H9 (cell line): ENCODE measurements around the gene DHPS. TPM values are rescaled to one million over a fixed set of nuclear protein-coding genes. Genes with fewer than 3 reads are reported as not detected.

Source experiments
- DNase-seq: peaks from one replicate; pipeline ENCODE4 v3.0.0-alpha.2; 2017
- H2AFZ ChIP-seq: one replicate; pipeline ENCODE4 v1.6.1; 2013; ENCODE audit warnings: mild to moderate bottlenecking, low read length, control low read depth, moderate library complexity
- H2AK5ac ChIP-seq: 2 replicates; pipeline ENCODE4 v1.6.1; 2013; ENCODE audit warnings: low read length, control low read depth, mixed read lengths; ENCODE audit not compliant: insufficient read length
- H2BK120ac ChIP-seq: one replicate; pipeline ENCODE4 v1.6.1; 2013; ENCODE audit warnings: low read depth, mild to moderate bottlenecking, low read length, control low read depth, inconsistent platforms; ENCODE audit not compliant: poor library complexity, severe bottlenecking
- H2BK12ac ChIP-seq: 2 replicates; pipeline ENCODE4 v1.6.1; 2013; ENCODE audit warnings: low read length, control low read depth, mixed read lengths, low read depth; ENCODE audit not compliant: insufficient read length
- H2BK15ac ChIP-seq: 2 replicates; pipeline ENCODE4 v1.6.1; 2013; ENCODE audit warnings: low read depth, low read length, control low read depth
- H2BK20ac ChIP-seq: one replicate; pipeline ENCODE4 v1.6.1; 2013; ENCODE audit warnings: low read depth, mild to moderate bottlenecking, low read length, control low read depth, inconsistent platforms; ENCODE audit not compliant: poor library complexity, severe bottlenecking
- H2BK5ac ChIP-seq: 2 replicates; pipeline ENCODE4 v1.6.1; 2013; ENCODE audit warnings: low read length, control low read depth, mixed read lengths; ENCODE audit not compliant: insufficient read length
- H3K14ac ChIP-seq: 2 replicates; pipeline ENCODE4 v1.6.1; 2013; ENCODE audit warnings: low read length, control low read depth; ENCODE audit not compliant: insufficient read depth
- H3K18ac ChIP-seq: 2 replicates; pipeline ENCODE4 v1.6.1; 2013; ENCODE audit warnings: low read depth, mild to moderate bottlenecking, mixed read lengths, low read length, control low read depth; ENCODE audit not compliant: insufficient read length
- H3K23ac ChIP-seq: 2 replicates; pipeline ENCODE4 v1.6.1; 2013; ENCODE audit warnings: low read length, control low read depth, mixed read lengths, low read depth; ENCODE audit not compliant: insufficient read length
- H3K23me2 ChIP-seq: 2 replicates; pipeline ENCODE4 v1.6.1; 2013; ENCODE audit warnings: low read depth, mild to moderate bottlenecking, mixed read lengths, low read length, control low read depth; ENCODE audit not compliant: insufficient read length, poor library complexity, severe bottlenecking
- H3K27ac ChIP-seq: 2 replicates; pipeline ENCODE4 v1.5.1; 2013; ENCODE audit warnings: low read length, control low read depth, mixed read lengths, low read depth; ENCODE audit not compliant: insufficient read length
- H3K27me3 ChIP-seq: 2 replicates; pipeline ENCODE4 v1.6.1; 2013; ENCODE audit warnings: low read length, control low read depth, inconsistent platforms; ENCODE audit not compliant: insufficient read depth
- H3K4ac ChIP-seq: 2 replicates; pipeline ENCODE4 v1.6.1; 2013; ENCODE audit warnings: low read depth, mild to moderate bottlenecking, control low read depth, inconsistent platforms, low read length, moderate library complexity
- H3K4me1 ChIP-seq: 2 replicates; pipeline ENCODE4 v1.6.1; 2013; ENCODE audit warnings: low read length, control low read depth, inconsistent platforms; ENCODE audit not compliant: insufficient read depth
- H3K4me2 ChIP-seq: 2 replicates; pipeline ENCODE4 v1.6.1; 2013; ENCODE audit warnings: low read length, control low read depth, mixed read lengths; ENCODE audit not compliant: insufficient read length, insufficient read depth
- H3K56ac ChIP-seq: 2 replicates; pipeline ENCODE4 v1.6.1; 2013; ENCODE audit warnings: low read depth, mild to moderate bottlenecking, mixed read lengths, low read length, control low read depth; ENCODE audit not compliant: insufficient read length
- H3K79me1 ChIP-seq: 2 replicates; pipeline ENCODE4 v1.6.1; 2013; ENCODE audit warnings: low read depth, mild to moderate bottlenecking, moderate library complexity, low read length, control low read depth, inconsistent platforms; ENCODE audit not compliant: insufficient read depth, poor library complexity, severe bottlenecking
- H3K79me2 ChIP-seq: 2 replicates; pipeline ENCODE4 v1.6.1; 2013; ENCODE audit warnings: low read length, control low read depth, inconsistent platforms; ENCODE audit not compliant: insufficient read depth
- H3K9ac ChIP-seq: 2 replicates; pipeline ENCODE4 v1.6.1; 2013; ENCODE audit warnings: low read length, control low read depth, mixed read lengths; ENCODE audit not compliant: insufficient read length; ENCODE audit errors: extremely low read depth
- H3K9me3 ChIP-seq: one replicate; pipeline ENCODE4 v1.6.1; 2013; ENCODE audit warnings: low read depth, low read length, inconsistent platforms; ENCODE audit not compliant: control insufficient read depth
- H3T11ph ChIP-seq: one replicate; pipeline ENCODE4 v1.6.1; 2013; ENCODE audit warnings: mild to moderate bottlenecking, low read length, control low read depth, inconsistent platforms
- H4K20me1 ChIP-seq: one replicate; pipeline ENCODE4 v1.6.1; 2013; ENCODE audit not compliant: control insufficient read depth, insufficient read length, insufficient read depth
- H4K5ac ChIP-seq: 2 replicates; pipeline ENCODE4 v1.6.1; 2013; ENCODE audit warnings: low read depth, mild to moderate bottlenecking, mixed read lengths, low read length, control low read depth; ENCODE audit not compliant: insufficient read length
- H4K8ac ChIP-seq: replicated peaks from 2 replicates; pipeline ENCODE4 v1.6.1; 2013; ENCODE audit warnings: low read length, control low read depth, mixed read lengths, low read depth; ENCODE audit not compliant: insufficient read length
- H4K91ac ChIP-seq: 2 replicates; pipeline ENCODE4 v1.6.1; 2013; ENCODE audit warnings: low read depth, mild to moderate bottlenecking, moderate library complexity, mixed read lengths, low read length, control low read depth; ENCODE audit not compliant: insufficient read length
- H3K27ac Mint-ChIP-seq, 3 experiments: 2 replicates in 2 of 3; 3 replicates in 1 of 3; pipeline ENCODE4 v1.8.0; 2020 to 2021; ENCODE audit warnings: mixed read lengths in 3 of 3, mild to moderate bottlenecking in 1 of 3, moderate library complexity in 1 of 3
- H3K27me3 Mint-ChIP-seq: 2 replicates; pipeline ENCODE4 v1.8.0; 2021; ENCODE audit warnings: low read depth, mild to moderate bottlenecking, moderate library complexity, mixed read lengths
- H3K36me3 Mint-ChIP-seq, 3 experiments: 2 replicates in 2 of 3; 3 replicates in 1 of 3; pipeline ENCODE4 v1.8.0; 2020 to 2021; ENCODE audit warnings: low read depth in 3 of 3, mixed read lengths in 3 of 3; ENCODE audit not compliant: insufficient read depth in 1 of 3
- H3K4me1 Mint-ChIP-seq, 2 experiments: 2 replicates each; pipeline ENCODE4 v1.8.0; 2020; ENCODE audit warnings: mixed read lengths in 2 of 2
- H3K4me3 Mint-ChIP-seq, 2 experiments: 2 replicates in 1 of 2; 3 replicates in 1 of 2; pipeline ENCODE4 v1.8.0; 2020 to 2021; ENCODE audit warnings: mild to moderate bottlenecking in 2 of 2, mixed read lengths in 2 of 2, moderate library complexity in 1 of 2
- H3K9me3 Mint-ChIP-seq, 2 experiments: 2 replicates in 1 of 2; 3 replicates in 1 of 2; pipeline ENCODE4 v1.8.0; 2020; ENCODE audit warnings: mild to moderate bottlenecking in 2 of 2, mixed read lengths in 2 of 2, moderate library complexity in 1 of 2
- WGBS: extraction: QIAGEN DNeasy Blood & Tissue Kit; methylation state at CpG from one replicate; pipeline ENCODE4 v1.1.7; 2013; ENCODE audit warnings: missing lambda C conversion rate, low lambda C conversion rate, mixed read lengths; ENCODE audit not compliant: insufficient read length; ENCODE audit errors: extremely low coverage; 5-methylcytosine and 5-hydroxymethylcytosine counted together
- total RNA-seq: library from RNA; stranded (reverse); gene quantifications from 2 replicates; pipeline ENCODE4 v1.2.1, GENCODE V29; 2021
- TF ChIP-seq, protein P1 (sequence below): fragments of 200-600 bp; sonication (generic); conservative IDR thresholded peaks from 3 replicates; pipeline ENCODE4 v1.8.0; 2021; ENCODE audit warnings: antibody characterized with exemption, mild to moderate bottlenecking

The DHPS gene
- total RNA-seq, 1 experiment from 2014 or later, result 94.9 TPM

GRCh38 chr19:12665671-12666264 lies 15.9 kb downstream of the DHPS start:
- Mint-ChIP-seq H3K4me3 (peak overlapping the region; percentile 93 to 94), H3K4me1 (peaks cover 27 to 46% of the 10 kb centered on the region in 2 experiments), H3K36me3 (peaks cover 3 to 31% (median 26%) of the 10 kb centered on the region in 3 experiments; a peak in 6 of 7 replicates), H3K27ac (peak overlapping the region in 2 of 3 experiments; percentile 2 to 91; a peak in 3 of 7 replicates), H3K27me3 (peaks cover 2% of the 10 kb centered on the region), H3K9me3 (peaks cover 0 to 1% of the 10 kb centered on the region in 2 experiments; a peak in 2 of 5 replicates)
- H3K79me1 ChIP-seq, result no peaks in the 10 kb centered on the region
- H3K23ac ChIP-seq, result no peak overlapping the region
- no peak overlapping the region for H2AFZ ChIP-seq
- no peak overlapping the region for H3K4ac ChIP-seq
- no peaks in the 10 kb centered on the region for H3K79me2 ChIP-seq
- H3K4me1 ChIP-seq, result no peaks in the 10 kb centered on the region
- H3K23me2 ChIP-seq, result peaks cover 24% of the 10 kb centered on the region
- H2BK12ac ChIP-seq, result no peak overlapping the region
- H3K9ac ChIP-seq, result peak overlapping the region; percentile 60
- H2BK120ac ChIP-seq, result no peak overlapping the region
- DNase-seq, result no peak
- no peak overlapping the region for H4K8ac ChIP-seq
- no peaks in the 10 kb centered on the region for H3K27me3 ChIP-seq
- H4K5ac ChIP-seq, result no peak overlapping the region
- no peak overlapping the region for H2BK20ac ChIP-seq
- H4K20me1 ChIP-seq, result no peaks in the 10 kb centered on the region
- no peak overlapping the region for H3K27ac ChIP-seq
- TF ChIP-seq, protein P1, sequence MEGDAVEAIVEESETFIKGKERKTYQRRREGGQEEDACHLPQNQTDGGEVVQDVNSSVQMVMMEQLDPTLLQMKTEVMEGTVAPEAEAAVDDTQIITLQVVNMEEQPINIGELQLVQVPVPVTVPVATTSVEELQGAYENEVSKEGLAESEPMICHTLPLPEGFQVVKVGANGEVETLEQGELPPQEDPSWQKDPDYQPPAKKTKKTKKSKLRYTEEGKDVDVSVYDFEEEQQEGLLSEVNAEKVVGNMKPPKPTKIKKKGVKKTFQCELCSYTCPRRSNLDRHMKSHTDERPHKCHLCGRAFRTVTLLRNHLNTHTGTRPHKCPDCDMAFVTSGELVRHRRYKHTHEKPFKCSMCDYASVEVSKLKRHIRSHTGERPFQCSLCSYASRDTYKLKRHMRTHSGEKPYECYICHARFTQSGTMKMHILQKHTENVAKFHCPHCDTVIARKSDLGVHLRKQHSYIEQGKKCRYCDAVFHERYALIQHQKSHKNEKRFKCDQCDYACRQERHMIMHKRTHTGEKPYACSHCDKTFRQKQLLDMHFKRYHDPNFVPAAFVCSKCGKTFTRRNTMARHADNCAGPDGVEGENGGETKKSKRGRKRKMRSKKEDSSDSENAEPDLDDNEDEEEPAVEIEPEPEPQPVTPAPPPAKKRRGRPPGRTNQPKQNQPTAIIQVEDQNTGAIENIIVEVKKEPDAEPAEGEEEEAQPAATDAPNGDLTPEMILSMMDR, result no peak
- no peak overlapping the region for H3K14ac ChIP-seq
- H2BK5ac ChIP-seq, result no peak overlapping the region
- H3K4me2 ChIP-seq, result peak overlapping the region; percentile 83
- no peak overlapping the region for H3K56ac ChIP-seq
- no peak overlapping the region for H2BK15ac ChIP-seq
- whole genome bisulfite sequencing, result no CpG with 5 or more reads among the region's 12 CpGs
- H2AK5ac ChIP-seq, result no peak overlapping the region
- H3K18ac ChIP-seq, result no peak overlapping the region
- H3T11ph ChIP-seq, result no peak overlapping the region
- H4K91ac ChIP-seq, result no peak overlapping the region
- no peaks in the 10 kb centered on the region for H3K9me3 ChIP-seq
